NCI-H82 (cell line): ENCODE results near the gene LTF.
"Not testable (repeated sequence)": the region's sequence is repeated elsewhere in the genome, so short reads cannot be mapped to it uniquely, and the experiment has no call there.

Experiments
- DNase-seq: peaks from one replicate; lab custom pipeline; 2025; lab: John Stamatoyannopoulos, UW

LTF gene

GRCh38 chr3:46412786-46413298 lies 51.9 kb downstream of the LTF start:
- no peak for DNase-seq

- no peak for DNase-seq
Observed at GRCh38 chr3:46411271-46411670, 53.4 kb downstream of the LTF start.

GRCh38 chr3:46410669-46411068 lies 54.0 kb downstream of the LTF start:
- no peak for DNase-seq

- no peak for DNase-seq
Observed at GRCh38 chr3:46409739-46410489, 54.8 kb downstream of the LTF start.

- DNase-seq: no peak
Observed at GRCh38 chr3:46408853-46409252, 55.9 kb downstream of the LTF start.

- DNase-seq: no peak
Observed at GRCh38 chr3:46407970-46408369, 56.7 kb downstream of the LTF start.

- DNase-seq: no peak
Observed at GRCh38 chr3:46406788-46407611, 57.7 kb downstream of the LTF start, which contains the start of the genes CCR5AS and CCRL2. CCR5AS (minus strand) TSS chr3:46407066. CCRL2 (plus strand) TSS chr3:46407259; CDS start chr3:46408080, 821 bp downstream.

- no peak for DNase-seq
Observed at GRCh38 chr3:46406443-46406787, 58.3 kb downstream of the LTF start.

- DNase-seq: no peak
Observed at GRCh38 chr3:46405301-46406019, 59.2 kb downstream of the LTF start.

- not testable (repeated sequence) for DNase-seq
Observed at GRCh38 chr3:46402902-46403301, 61.8 kb downstream of the LTF start.

- no peak for DNase-seq
Observed at GRCh38 chr3:46401579-46401978, 63.1 kb downstream of the LTF start.

GRCh38 chr3:46400846-46401245 lies 63.9 kb downstream of the LTF start:
- DNase-seq: no peak

- peak; percentile 5 for DNase-seq
Observed at GRCh38 chr3:46400000-46400734, 64.5 kb downstream of the LTF start.

GRCh38 chr3:46399557-46399956 lies 65.1 kb downstream of the LTF start:
- no peak for DNase-seq

- DNase-seq: no peak
Observed at GRCh38 chr3:46399098-46399497, 65.6 kb downstream of the LTF start.

GRCh38 chr3:46398186-46398955 lies 66.3 kb downstream of the LTF start:
- no peak for DNase-seq

- DNase-seq: no peak
Observed at GRCh38 chr3:46397111-46397510, 67.6 kb downstream of the LTF start.

GRCh38 chr3:46395766-46396530 lies 68.8 kb downstream of the LTF start:
- no peak for DNase-seq

GRCh38 chr3:46395210-46395661 lies 69.5 kb downstream of the LTF start:
- no peak for DNase-seq
